H9 (cell line): Measurements from ENCODE around the gene KBTBD3. TPM values are rescaled to one million over a fixed set of nuclear protein-coding genes. Genes with fewer than 3 reads are reported as not detected.

ENCODE experiments used
- DNase-seq: peaks from one replicate; pipeline ENCODE4 v3.0.0-alpha.2; 2017
- H2AFZ ChIP-seq: one replicate; pipeline ENCODE4 v1.6.1; 2013; ENCODE audit warnings: mild to moderate bottlenecking, low read length, control low read depth, moderate library complexity
- H2AK5ac ChIP-seq: 2 replicates; pipeline ENCODE4 v1.6.1; 2013; ENCODE audit warnings: low read length, control low read depth, mixed read lengths; ENCODE audit not compliant: insufficient read length
- H2BK120ac ChIP-seq: one replicate; pipeline ENCODE4 v1.6.1; 2013; ENCODE audit warnings: low read depth, mild to moderate bottlenecking, low read length, control low read depth, inconsistent platforms; ENCODE audit not compliant: poor library complexity, severe bottlenecking
- H2BK12ac ChIP-seq: 2 replicates; pipeline ENCODE4 v1.6.1; 2013; ENCODE audit warnings: low read length, control low read depth, mixed read lengths, low read depth; ENCODE audit not compliant: insufficient read length
- H2BK15ac ChIP-seq: 2 replicates; pipeline ENCODE4 v1.6.1; 2013; ENCODE audit warnings: low read depth, low read length, control low read depth
- H2BK20ac ChIP-seq: one replicate; pipeline ENCODE4 v1.6.1; 2013; ENCODE audit warnings: low read depth, mild to moderate bottlenecking, low read length, control low read depth, inconsistent platforms; ENCODE audit not compliant: poor library complexity, severe bottlenecking
- H2BK5ac ChIP-seq: 2 replicates; pipeline ENCODE4 v1.6.1; 2013; ENCODE audit warnings: low read length, control low read depth, mixed read lengths; ENCODE audit not compliant: insufficient read length
- H3K14ac ChIP-seq: 2 replicates; pipeline ENCODE4 v1.6.1; 2013; ENCODE audit warnings: low read length, control low read depth; ENCODE audit not compliant: insufficient read depth
- H3K18ac ChIP-seq: 2 replicates; pipeline ENCODE4 v1.6.1; 2013; ENCODE audit warnings: low read depth, mild to moderate bottlenecking, mixed read lengths, low read length, control low read depth; ENCODE audit not compliant: insufficient read length
- H3K23ac ChIP-seq: 2 replicates; pipeline ENCODE4 v1.6.1; 2013; ENCODE audit warnings: low read length, control low read depth, mixed read lengths, low read depth; ENCODE audit not compliant: insufficient read length
- H3K23me2 ChIP-seq: 2 replicates; pipeline ENCODE4 v1.6.1; 2013; ENCODE audit warnings: low read depth, mild to moderate bottlenecking, mixed read lengths, low read length, control low read depth; ENCODE audit not compliant: insufficient read length, poor library complexity, severe bottlenecking
- H3K27ac ChIP-seq: 2 replicates; pipeline ENCODE4 v1.5.1; 2013; ENCODE audit warnings: low read length, control low read depth, mixed read lengths, low read depth; ENCODE audit not compliant: insufficient read length
- H3K27me3 ChIP-seq: 2 replicates; pipeline ENCODE4 v1.6.1; 2013; ENCODE audit warnings: low read length, control low read depth, inconsistent platforms; ENCODE audit not compliant: insufficient read depth
- H3K4ac ChIP-seq: 2 replicates; pipeline ENCODE4 v1.6.1; 2013; ENCODE audit warnings: low read depth, mild to moderate bottlenecking, control low read depth, inconsistent platforms, low read length, moderate library complexity
- H3K4me1 ChIP-seq: 2 replicates; pipeline ENCODE4 v1.6.1; 2013; ENCODE audit warnings: low read length, control low read depth, inconsistent platforms; ENCODE audit not compliant: insufficient read depth
- H3K4me2 ChIP-seq: 2 replicates; pipeline ENCODE4 v1.6.1; 2013; ENCODE audit warnings: low read length, control low read depth, mixed read lengths; ENCODE audit not compliant: insufficient read length, insufficient read depth
- H3K56ac ChIP-seq: 2 replicates; pipeline ENCODE4 v1.6.1; 2013; ENCODE audit warnings: low read depth, mild to moderate bottlenecking, mixed read lengths, low read length, control low read depth; ENCODE audit not compliant: insufficient read length
- H3K79me1 ChIP-seq: 2 replicates; pipeline ENCODE4 v1.6.1; 2013; ENCODE audit warnings: low read depth, mild to moderate bottlenecking, moderate library complexity, low read length, control low read depth, inconsistent platforms; ENCODE audit not compliant: insufficient read depth, poor library complexity, severe bottlenecking
- H3K79me2 ChIP-seq: 2 replicates; pipeline ENCODE4 v1.6.1; 2013; ENCODE audit warnings: low read length, control low read depth, inconsistent platforms; ENCODE audit not compliant: insufficient read depth
- H3K9ac ChIP-seq: 2 replicates; pipeline ENCODE4 v1.6.1; 2013; ENCODE audit warnings: low read length, control low read depth, mixed read lengths; ENCODE audit not compliant: insufficient read length; ENCODE audit errors: extremely low read depth
- H3K9me3 ChIP-seq: one replicate; pipeline ENCODE4 v1.6.1; 2013; ENCODE audit warnings: low read depth, low read length, inconsistent platforms; ENCODE audit not compliant: control insufficient read depth
- H3T11ph ChIP-seq: one replicate; pipeline ENCODE4 v1.6.1; 2013; ENCODE audit warnings: mild to moderate bottlenecking, low read length, control low read depth, inconsistent platforms
- H4K20me1 ChIP-seq: one replicate; pipeline ENCODE4 v1.6.1; 2013; ENCODE audit not compliant: control insufficient read depth, insufficient read length, insufficient read depth
- H4K5ac ChIP-seq: 2 replicates; pipeline ENCODE4 v1.6.1; 2013; ENCODE audit warnings: low read depth, mild to moderate bottlenecking, mixed read lengths, low read length, control low read depth; ENCODE audit not compliant: insufficient read length
- H4K8ac ChIP-seq: replicated peaks from 2 replicates; pipeline ENCODE4 v1.6.1; 2013; ENCODE audit warnings: low read length, control low read depth, mixed read lengths, low read depth; ENCODE audit not compliant: insufficient read length
- H4K91ac ChIP-seq: 2 replicates; pipeline ENCODE4 v1.6.1; 2013; ENCODE audit warnings: low read depth, mild to moderate bottlenecking, moderate library complexity, mixed read lengths, low read length, control low read depth; ENCODE audit not compliant: insufficient read length
- H3K27ac Mint-ChIP-seq, 3 experiments: 2 replicates in 2 of 3; 3 replicates in 1 of 3; pipeline ENCODE4 v1.8.0; 2020 to 2021; ENCODE audit warnings: mixed read lengths in 3 of 3, mild to moderate bottlenecking in 1 of 3, moderate library complexity in 1 of 3
- H3K27me3 Mint-ChIP-seq: 2 replicates; pipeline ENCODE4 v1.8.0; 2021; ENCODE audit warnings: low read depth, mild to moderate bottlenecking, moderate library complexity, mixed read lengths
- H3K36me3 Mint-ChIP-seq, 3 experiments: 2 replicates in 2 of 3; 3 replicates in 1 of 3; pipeline ENCODE4 v1.8.0; 2020 to 2021; ENCODE audit warnings: low read depth in 3 of 3, mixed read lengths in 3 of 3; ENCODE audit not compliant: insufficient read depth in 1 of 3
- H3K4me1 Mint-ChIP-seq, 2 experiments: 2 replicates each; pipeline ENCODE4 v1.8.0; 2020; ENCODE audit warnings: mixed read lengths in 2 of 2
- H3K4me3 Mint-ChIP-seq, 2 experiments: 2 replicates in 1 of 2; 3 replicates in 1 of 2; pipeline ENCODE4 v1.8.0; 2020 to 2021; ENCODE audit warnings: mild to moderate bottlenecking in 2 of 2, mixed read lengths in 2 of 2, moderate library complexity in 1 of 2
- H3K9me3 Mint-ChIP-seq, 2 experiments: 2 replicates in 1 of 2; 3 replicates in 1 of 2; pipeline ENCODE4 v1.8.0; 2020; ENCODE audit warnings: mild to moderate bottlenecking in 2 of 2, mixed read lengths in 2 of 2, moderate library complexity in 1 of 2
- WGBS: extraction: QIAGEN DNeasy Blood & Tissue Kit; methylation state at CpG from one replicate; pipeline ENCODE4 v1.1.7; 2013; ENCODE audit warnings: missing lambda C conversion rate, low lambda C conversion rate, mixed read lengths; ENCODE audit not compliant: insufficient read length; ENCODE audit errors: extremely low coverage; 5-methylcytosine and 5-hydroxymethylcytosine counted together
- total RNA-seq: library from RNA; stranded (reverse); gene quantifications from 2 replicates; pipeline ENCODE4 v1.2.1, GENCODE V29; 2021
- TF ChIP-seq, protein P1 (sequence below): fragments of 200-600 bp; sonication (generic); conservative IDR thresholded peaks from 3 replicates; pipeline ENCODE4 v1.8.0; 2021; ENCODE audit warnings: antibody characterized with exemption, mild to moderate bottlenecking

Gene KBTBD3
- total RNA-seq, 1 experiment from 2014 or later = 2.4 TPM

DNA sequence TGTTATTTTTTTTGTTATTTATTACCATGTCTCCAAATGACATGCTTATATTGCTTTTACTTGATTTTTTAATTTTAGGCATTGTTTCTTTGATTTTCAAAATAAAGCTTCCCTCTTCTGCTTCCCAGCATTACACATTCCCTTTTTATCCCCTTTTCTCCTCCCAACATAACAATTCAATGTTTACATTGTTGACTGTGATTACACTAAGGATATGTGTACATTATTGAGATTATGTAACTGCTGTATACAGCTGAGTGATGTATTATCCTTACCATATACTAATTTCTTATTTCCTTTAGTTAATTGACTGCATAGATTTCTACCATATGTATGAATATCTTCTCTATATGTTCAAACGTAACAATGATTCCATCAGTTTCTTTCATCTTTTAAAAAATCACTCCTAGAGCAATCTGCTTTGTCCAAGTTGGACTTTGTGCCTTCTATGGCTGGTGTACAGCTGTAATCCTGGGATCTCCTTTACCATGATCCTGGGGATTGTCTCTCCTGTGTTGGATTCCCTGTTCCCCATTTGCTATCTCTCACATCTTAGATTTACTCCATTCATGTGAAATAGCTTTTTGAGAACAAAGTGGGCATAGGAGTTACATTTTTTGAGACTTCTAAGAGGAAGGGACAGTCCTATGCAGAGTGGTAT is 21.9 kb upstream of the KBTBD3 start:
- Histone ChIP-seq H3K14ac (no peak overlapping the region), H2BK15ac (no peak overlapping the region), H3K18ac (no peak overlapping the region), H3K79me1 (no peaks in the 10 kb centered on the region), H2BK120ac (no peak overlapping the region), H2BK5ac (no peak overlapping the region), H2BK20ac (no peak overlapping the region), H3K9ac (no peak overlapping the region), H4K8ac (no peak overlapping the region), H3K79me2 (no peaks in the 10 kb centered on the region), H3K4ac (no peak overlapping the region), H3K9me3 (no peaks in the 10 kb centered on the region), H3K23me2 (no peaks in the 10 kb centered on the region), H3K56ac (no peak overlapping the region), H3K4me2 (no peak overlapping the region), H3K27ac (no peak overlapping the region), H4K5ac (no peak overlapping the region), H3K23ac (no peak overlapping the region), H3T11ph (no peak overlapping the region), H2AFZ (no peak overlapping the region), H3K27me3 (no peaks in the 10 kb centered on the region), H2BK12ac (no peak overlapping the region), H4K20me1 (no peaks in the 10 kb centered on the region), H3K4me1 (peaks cover 6% of the 10 kb centered on the region; the same call in 1 of the 2 replicates), H4K91ac (no peak overlapping the region), H2AK5ac (no peak overlapping the region)
- Mint-ChIP-seq H3K27ac (no peak overlapping the region; a peak in 2 of 7 replicates), H3K36me3 (peaks cover 21 to 42% (median 32%) of the 10 kb centered on the region in 3 experiments; a peak in 6 of 7 replicates), H3K4me1 (peaks cover 12 to 13% of the 10 kb centered on the region in 2 experiments), H3K27me3 (no peaks in the 10 kb centered on the region), H3K4me3 (no peak overlapping the region), H3K9me3 (no peaks in the 10 kb centered on the region; a peak in 2 of 5 replicates)
- TF ChIP-seq, protein P1, sequence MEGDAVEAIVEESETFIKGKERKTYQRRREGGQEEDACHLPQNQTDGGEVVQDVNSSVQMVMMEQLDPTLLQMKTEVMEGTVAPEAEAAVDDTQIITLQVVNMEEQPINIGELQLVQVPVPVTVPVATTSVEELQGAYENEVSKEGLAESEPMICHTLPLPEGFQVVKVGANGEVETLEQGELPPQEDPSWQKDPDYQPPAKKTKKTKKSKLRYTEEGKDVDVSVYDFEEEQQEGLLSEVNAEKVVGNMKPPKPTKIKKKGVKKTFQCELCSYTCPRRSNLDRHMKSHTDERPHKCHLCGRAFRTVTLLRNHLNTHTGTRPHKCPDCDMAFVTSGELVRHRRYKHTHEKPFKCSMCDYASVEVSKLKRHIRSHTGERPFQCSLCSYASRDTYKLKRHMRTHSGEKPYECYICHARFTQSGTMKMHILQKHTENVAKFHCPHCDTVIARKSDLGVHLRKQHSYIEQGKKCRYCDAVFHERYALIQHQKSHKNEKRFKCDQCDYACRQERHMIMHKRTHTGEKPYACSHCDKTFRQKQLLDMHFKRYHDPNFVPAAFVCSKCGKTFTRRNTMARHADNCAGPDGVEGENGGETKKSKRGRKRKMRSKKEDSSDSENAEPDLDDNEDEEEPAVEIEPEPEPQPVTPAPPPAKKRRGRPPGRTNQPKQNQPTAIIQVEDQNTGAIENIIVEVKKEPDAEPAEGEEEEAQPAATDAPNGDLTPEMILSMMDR = no peak
- no CpG with 5 or more reads among the region's 1 CpG for WGBS
- no peak for DNase-seq
